ENCODE measurements around the gene ZNF524.

- TF ChIP-seq CTCF (conservative IDR thresholded peaks at IDR 0.05; ENCODE audit: low read length), result no peak
- TF ChIP-seq EZH2phosphoT487 (IDR thresholded peaks at IDR 0.05; ENCODE audit: borderline replicate concordance, low read depth, low read length), result no peak
Measured at GRCh38 chr19:55644191-55644833, 44.2 kb downstream of the ZNF524 start.

Data from OCI-LY7 (cell line).